Measurements from ENCODE around the gene PRR14. TPM values are rescaled to one million over a fixed set of nuclear protein-coding genes. Genes with fewer than 3 reads are reported as not detected.

Gene PRR14
- total RNA-seq, 1 donor from 2014 or later: 3.5 TPM

- H4K20me1 ChIP-seq (ENCODE audit: low read depth): no peaks in the 10 kb centered on the region
- peaks cover 36% of the 10 kb centered on the region for H3F3A ChIP-seq (ENCODE audit: low read depth)
- peak overlapping the region; percentile 80 for H3K4me2 ChIP-seq
- peaks cover 3% of the 10 kb centered on the region for H3K27me3 ChIP-seq
- H3K9me3 ChIP-seq (ENCODE audit: low read depth): no peaks in the 10 kb centered on the region
- Mint-ChIP-seq H3K36me3 (peaks cover 11% of the 10 kb centered on the region), H3K9me3 (no peaks in the 10 kb centered on the region), H3K27ac (no peak overlapping the region), H3K27me3 (ENCODE audit: insufficient read depth, low read depth) (peaks cover 7% of the 10 kb centered on the region), H3K4me1 (peaks cover 35% of the 10 kb centered on the region), H3K4me3 (peak overlapping the region; percentile 90)
- H3K27ac ChIP-seq: no peak overlapping the region
- H3K4me1 ChIP-seq: peaks cover 8% of the 10 kb centered on the region
- no peak for TF ChIP-seq EZH2phosphoT487 (IDR thresholded peaks at IDR 0.05)
- TF ChIP-seq CTCF (IDR thresholded peaks at IDR 0.05): no peak
- TF ChIP-seq EZH2 (IDR thresholded peaks at IDR 0.05): no peak
- no peak overlapping the region for H3K9ac ChIP-seq
- DNase-seq (ENCODE audit: low spot score): no peak
- H3K79me2 ChIP-seq (ENCODE audit: low read depth): peaks cover 10% of the 10 kb centered on the region
- H2AFZ ChIP-seq (replicated peaks): no peak overlapping the region
- H3K36me3 ChIP-seq: no peaks in the 10 kb centered on the region
- no peak overlapping the region for H3K4me3 ChIP-seq
Measured at GRCh38 chr16:30652718-30653117, 2.0 kb downstream of the PRR14 start.

GRCh38 chr16:30654856-30655255 is 4.1 kb downstream of the PRR14 start:
- H3K9me3 ChIP-seq (ENCODE audit: low read depth): no peaks in the 10 kb centered on the region
- Mint-ChIP-seq H3K9me3 (no peaks in the 10 kb centered on the region), H3K36me3 (peaks cover 13% of the 10 kb centered on the region), H3K27me3 (ENCODE audit: insufficient read depth, low read depth) (peaks cover 7% of the 10 kb centered on the region), H3K4me1 (peaks cover 35% of the 10 kb centered on the region), H3K4me3 (peak overlapping the region; percentile 30), H3K27ac (no peak overlapping the region)
- peaks cover 8% of the 10 kb centered on the region for H3K4me1 ChIP-seq
- H3F3A ChIP-seq (ENCODE audit: low read depth): peaks cover 39% of the 10 kb centered on the region
- DNase-seq (ENCODE audit: low spot score): no peak
- H3K4me3 ChIP-seq: no peak overlapping the region
- no peak overlapping the region for H2AFZ ChIP-seq (replicated peaks)
- no peaks in the 10 kb centered on the region for H3K27me3 ChIP-seq
- H3K4me2 ChIP-seq: no peak overlapping the region
- no peak overlapping the region for H3K27ac ChIP-seq
- peaks cover 3% of the 10 kb centered on the region for H4K20me1 ChIP-seq (ENCODE audit: low read depth)
- H3K36me3 ChIP-seq: no peaks in the 10 kb centered on the region
- no peak overlapping the region for H3K9ac ChIP-seq
- TF ChIP-seq EZH2 (IDR thresholded peaks at IDR 0.05): no peak
- TF ChIP-seq CTCF (IDR thresholded peaks at IDR 0.05): no peak
- TF ChIP-seq EZH2phosphoT487 (IDR thresholded peaks at IDR 0.05): no peak
- peaks cover 14% of the 10 kb centered on the region for H3K79me2 ChIP-seq (ENCODE audit: low read depth)

DNA sequence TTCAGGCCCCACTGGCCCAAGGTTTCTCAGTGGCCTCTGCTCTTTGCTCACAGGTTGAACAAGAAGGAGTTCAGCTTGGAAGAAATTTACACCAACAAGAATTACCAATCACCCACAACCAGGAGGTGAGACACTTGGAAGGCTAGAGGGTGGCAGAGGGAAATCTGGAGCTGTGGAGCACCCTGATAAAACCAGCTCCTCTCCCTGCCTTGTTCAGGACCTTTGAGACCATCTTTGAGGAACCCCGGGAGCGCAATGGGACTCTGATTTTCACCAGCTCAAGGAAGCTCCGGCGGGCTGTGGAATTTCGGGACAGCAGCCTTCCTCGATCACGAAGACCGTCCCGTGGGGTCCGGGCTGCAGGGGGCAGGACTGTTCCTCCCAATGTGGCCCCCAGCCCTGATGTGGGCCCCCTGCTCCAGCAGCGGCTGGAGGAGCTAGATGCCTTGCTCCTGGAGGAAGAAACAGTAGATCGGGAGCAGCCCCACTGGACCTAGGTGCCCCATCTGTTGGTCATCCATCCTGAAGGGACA is 5.1 kb downstream of the PRR14 start:
- Histone ChIP-seq H3K4me3 (no peak overlapping the region), H3K9me3 (ENCODE audit: low read depth) (no peaks in the 10 kb centered on the region), H2AFZ (replicated peaks) (no peak overlapping the region), H3F3A (ENCODE audit: low read depth) (peaks cover 36% of the 10 kb centered on the region), H3K9ac (no peak overlapping the region), H3K4me2 (no peak overlapping the region), H3K4me1 (peaks cover 16% of the 10 kb centered on the region), H3K79me2 (ENCODE audit: low read depth) (peaks cover 24% of the 10 kb centered on the region), H3K36me3 (no peaks in the 10 kb centered on the region), H3K27ac (no peak overlapping the region), H3K27me3 (no peaks in the 10 kb centered on the region), H4K20me1 (ENCODE audit: low read depth) (peaks cover 14% of the 10 kb centered on the region)
- Mint-ChIP-seq H3K9me3 (no peaks in the 10 kb centered on the region), H3K4me3 (peak overlapping the region; percentile 60), H3K36me3 (peaks cover 18% of the 10 kb centered on the region), H3K4me1 (peaks cover 36% of the 10 kb centered on the region), H3K27ac (no peak overlapping the region), H3K27me3 (ENCODE audit: insufficient read depth, low read depth) (peaks cover 2% of the 10 kb centered on the region)
- no peak for DNase-seq (ENCODE audit: low spot score)
- TF ChIP-seq EZH2 (IDR thresholded peaks at IDR 0.05) (no peak), EZH2phosphoT487 (IDR thresholded peaks at IDR 0.05) (no peak), CTCF (IDR thresholded peaks at IDR 0.05) (no peak)
